ENCODE results near the gene SLC1A2.

SLC1A2 gene

DNA sequence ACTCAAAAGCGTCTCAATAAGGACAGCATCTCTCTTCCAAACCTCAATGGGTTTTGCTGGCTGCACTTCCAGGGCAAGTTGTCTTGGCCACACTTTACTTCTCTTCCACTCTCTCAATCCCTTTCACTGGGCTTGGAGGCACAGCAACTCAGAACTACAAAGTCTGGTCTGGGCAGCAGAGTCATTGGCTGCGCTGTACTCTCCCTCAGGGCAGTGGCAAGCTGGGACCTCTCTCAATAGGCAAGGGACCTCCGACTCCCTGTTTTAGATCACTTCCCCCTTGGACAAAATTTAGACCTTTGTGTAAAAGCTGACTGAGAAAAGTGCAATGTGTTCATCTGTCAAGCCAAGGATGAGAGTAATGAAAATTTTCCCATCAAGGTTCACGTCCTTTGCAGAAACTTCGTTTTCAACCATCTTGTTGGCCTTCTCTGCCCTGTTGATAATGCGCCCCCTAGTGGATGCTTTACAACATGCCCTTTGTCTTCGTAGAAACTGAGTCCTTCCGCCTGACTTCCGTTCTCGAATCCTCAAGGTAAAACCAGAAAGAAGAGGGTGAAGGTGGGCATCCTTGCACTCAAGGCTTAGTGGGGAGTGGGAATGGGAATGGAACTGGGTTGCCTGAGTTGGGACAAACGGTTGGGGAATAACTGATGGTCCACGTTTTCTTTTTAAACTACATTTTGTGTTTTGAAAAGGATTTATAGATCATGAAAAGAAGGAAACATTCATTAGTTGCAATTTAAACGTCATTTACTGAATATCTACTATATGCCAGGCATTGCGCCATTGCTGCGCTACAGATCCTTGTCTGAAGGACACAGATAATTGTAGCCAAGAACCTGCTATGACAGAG, 181.3 kb downstream of the SLC1A2 start:
- no peaks in the 10 kb centered on the region for H3K27me3 ChIP-seq (ENCODE audit: control insufficient read depth, insufficient read depth, low read length)

GRCh38 chr11:35237351-35237750, 182.0 kb downstream of the SLC1A2 start:
- Histone ChIP-seq H3K4me3 (ENCODE audit: low read depth, low read length) (no peak overlapping the region), H3K9ac (ENCODE audit: low read depth, low read length) (no peak overlapping the region), H3K9me3 (ENCODE audit: control insufficient read depth, insufficient read depth, low read length) (no peaks in the 10 kb centered on the region), H3K36me3 (ENCODE audit: control insufficient read depth, insufficient read depth, low read length) (no peaks in the 10 kb centered on the region), H3K4me1 (ENCODE audit: control insufficient read depth, insufficient read depth, low read length) (peaks cover 7% of the 10 kb centered on the region), H3K27me3 (ENCODE audit: control insufficient read depth, insufficient read depth, low read length) (no peaks in the 10 kb centered on the region)

More for the DNA sequence above, 181.3 kb downstream of the SLC1A2 start:
- Histone ChIP-seq H3K9me3 (ENCODE audit: control insufficient read depth, insufficient read depth, low read length) (no peaks in the 10 kb centered on the region), H3K36me3 (ENCODE audit: control insufficient read depth, insufficient read depth, low read length) (no peaks in the 10 kb centered on the region), H3K9ac (ENCODE audit: low read depth, low read length) (no peak overlapping the region), H3K4me3 (ENCODE audit: low read depth, low read length) (no peak overlapping the region), H3K4me1 (ENCODE audit: control insufficient read depth, insufficient read depth, low read length) (peaks cover 7% of the 10 kb centered on the region)

DNA sequence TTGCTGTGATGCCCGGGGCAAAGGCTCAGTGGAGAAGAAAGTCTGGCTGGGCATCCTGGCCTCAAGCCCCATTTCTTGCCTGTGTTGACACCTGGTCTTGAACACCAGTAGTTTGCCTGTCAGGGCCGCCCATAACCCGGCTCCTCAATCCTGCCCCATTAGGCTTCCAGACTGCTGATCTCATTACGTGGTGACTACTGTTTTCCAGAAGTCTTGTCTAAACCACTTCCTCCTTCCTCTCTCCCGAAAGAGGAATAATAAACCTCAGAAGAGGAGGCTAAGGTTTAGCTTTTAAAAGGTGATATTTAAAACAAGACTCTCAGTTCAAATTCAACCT, 182.7 kb downstream of the SLC1A2 start:
- H3K4me3 ChIP-seq (ENCODE audit: low read depth, low read length) = no peak overlapping the region
- H3K9ac ChIP-seq (ENCODE audit: low read depth, low read length) = no peak overlapping the region
- H3K4me1 ChIP-seq (ENCODE audit: control insufficient read depth, insufficient read depth, low read length) = peaks cover 7% of the 10 kb centered on the region
- no peaks in the 10 kb centered on the region for H3K9me3 ChIP-seq (ENCODE audit: control insufficient read depth, insufficient read depth, low read length)
- no peaks in the 10 kb centered on the region for H3K36me3 ChIP-seq (ENCODE audit: control insufficient read depth, insufficient read depth, low read length)
- H3K27me3 ChIP-seq (ENCODE audit: control insufficient read depth, insufficient read depth, low read length) = no peaks in the 10 kb centered on the region

- peaks cover 7% of the 10 kb centered on the region for H3K4me1 ChIP-seq (ENCODE audit: control insufficient read depth, insufficient read depth, low read length)
- no peak overlapping the region for H3K9ac ChIP-seq (ENCODE audit: low read depth, low read length)
- H3K36me3 ChIP-seq (ENCODE audit: control insufficient read depth, insufficient read depth, low read length) = no peaks in the 10 kb centered on the region
- H3K4me3 ChIP-seq (ENCODE audit: low read depth, low read length) = no peak overlapping the region
- H3K9me3 ChIP-seq (ENCODE audit: control insufficient read depth, insufficient read depth, low read length) = no peaks in the 10 kb centered on the region
- H3K27me3 ChIP-seq (ENCODE audit: control insufficient read depth, insufficient read depth, low read length) = no peaks in the 10 kb centered on the region
Observed at GRCh38 chr11:35235936-35236666, 183.3 kb downstream of the SLC1A2 start.

DNA sequence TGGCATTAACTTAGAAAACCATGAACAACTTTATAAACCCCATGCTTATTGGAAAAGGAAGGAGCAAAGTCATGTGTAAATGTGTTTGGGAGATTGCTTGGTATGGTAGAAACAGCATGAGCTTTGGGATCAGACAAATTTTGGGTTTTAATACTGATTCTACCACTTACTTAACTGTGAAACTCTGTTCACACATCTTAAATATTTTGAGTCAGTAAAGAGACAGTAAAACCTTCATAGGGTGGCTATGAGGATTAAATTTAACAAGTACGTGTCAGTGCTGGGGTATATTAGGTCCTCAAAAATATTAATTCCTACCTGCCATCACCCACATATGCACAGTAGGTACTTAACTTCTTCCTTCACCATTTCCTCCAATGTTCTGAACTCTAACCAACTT, 183.9 kb downstream of the SLC1A2 start:
- H3K9ac ChIP-seq (ENCODE audit: low read depth, low read length) = no peak overlapping the region
- H3K9me3 ChIP-seq (ENCODE audit: control insufficient read depth, insufficient read depth, low read length) = no peaks in the 10 kb centered on the region
- H3K27me3 ChIP-seq (ENCODE audit: control insufficient read depth, insufficient read depth, low read length) = no peaks in the 10 kb centered on the region
- H3K4me1 ChIP-seq (ENCODE audit: control insufficient read depth, insufficient read depth, low read length) = peaks cover 7% of the 10 kb centered on the region
- no peaks in the 10 kb centered on the region for H3K36me3 ChIP-seq (ENCODE audit: control insufficient read depth, insufficient read depth, low read length)
- H3K4me3 ChIP-seq (ENCODE audit: low read depth, low read length) = no peak overlapping the region

DNA sequence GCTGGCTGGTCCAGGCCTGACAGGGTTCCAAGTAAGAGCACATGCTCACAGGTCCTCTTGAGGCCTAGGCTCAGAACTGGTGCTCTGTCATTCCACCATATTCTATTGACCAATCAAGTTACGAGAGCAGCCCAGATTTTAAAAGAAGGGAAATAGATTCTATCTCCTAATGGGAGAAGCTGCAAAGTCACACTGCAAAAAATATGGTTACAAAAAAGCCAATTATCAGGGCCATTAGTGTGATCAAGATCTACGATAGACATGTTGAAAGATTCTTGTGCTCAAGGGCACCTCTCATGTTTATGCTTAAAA, 184.2 kb downstream of the SLC1A2 start:
- Histone ChIP-seq H3K9me3 (ENCODE audit: control insufficient read depth, insufficient read depth, low read length) (no peaks in the 10 kb centered on the region), H3K4me1 (ENCODE audit: control insufficient read depth, insufficient read depth, low read length) (peaks cover 7% of the 10 kb centered on the region), H3K36me3 (ENCODE audit: control insufficient read depth, insufficient read depth, low read length) (no peaks in the 10 kb centered on the region), H3K27me3 (ENCODE audit: control insufficient read depth, insufficient read depth, low read length) (no peaks in the 10 kb centered on the region), H3K4me3 (ENCODE audit: low read depth, low read length) (no peak overlapping the region), H3K9ac (ENCODE audit: low read depth, low read length) (no peak overlapping the region)

DNA sequence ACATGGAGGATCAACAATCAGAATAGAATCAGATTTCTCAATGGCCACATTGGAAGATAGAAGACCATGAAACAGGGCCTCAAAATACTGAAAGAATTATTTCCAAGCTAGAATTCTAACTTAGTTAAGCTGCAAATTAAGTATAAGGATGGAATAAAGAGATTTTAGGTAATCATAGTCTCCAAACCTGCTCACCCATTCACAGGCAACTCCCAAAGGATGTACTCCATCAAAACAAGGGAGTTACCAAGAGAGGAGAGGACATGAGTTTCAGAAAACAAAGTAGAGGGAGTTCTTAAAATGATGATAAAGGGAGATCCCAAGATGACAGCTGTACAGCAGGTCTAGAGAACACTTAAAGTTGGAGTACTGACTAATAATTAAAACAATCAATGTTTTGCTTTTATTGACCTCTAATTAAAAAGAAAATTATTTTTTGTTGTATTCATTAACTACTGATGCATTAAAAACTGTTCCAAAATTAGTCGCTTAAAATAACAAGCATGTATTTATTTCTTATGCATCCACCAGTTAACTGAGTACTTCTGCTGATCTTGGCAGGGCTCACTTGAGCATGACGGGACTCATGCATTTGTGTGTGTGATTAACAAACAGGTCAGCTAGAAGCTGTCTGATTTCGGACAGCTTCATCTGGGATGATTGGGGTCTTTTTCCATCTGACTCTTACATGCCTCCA, 184.8 kb downstream of the SLC1A2 start:
- Histone ChIP-seq H3K36me3 (ENCODE audit: control insufficient read depth, insufficient read depth, low read length) (no peaks in the 10 kb centered on the region), H3K4me3 (ENCODE audit: low read depth, low read length) (no peak overlapping the region), H3K9me3 (ENCODE audit: control insufficient read depth, insufficient read depth, low read length) (no peaks in the 10 kb centered on the region), H3K4me1 (ENCODE audit: control insufficient read depth, insufficient read depth, low read length) (peaks cover 7% of the 10 kb centered on the region), H3K9ac (ENCODE audit: low read depth, low read length) (no peak overlapping the region), H3K27me3 (ENCODE audit: control insufficient read depth, insufficient read depth, low read length) (no peaks in the 10 kb centered on the region)

DNA sequence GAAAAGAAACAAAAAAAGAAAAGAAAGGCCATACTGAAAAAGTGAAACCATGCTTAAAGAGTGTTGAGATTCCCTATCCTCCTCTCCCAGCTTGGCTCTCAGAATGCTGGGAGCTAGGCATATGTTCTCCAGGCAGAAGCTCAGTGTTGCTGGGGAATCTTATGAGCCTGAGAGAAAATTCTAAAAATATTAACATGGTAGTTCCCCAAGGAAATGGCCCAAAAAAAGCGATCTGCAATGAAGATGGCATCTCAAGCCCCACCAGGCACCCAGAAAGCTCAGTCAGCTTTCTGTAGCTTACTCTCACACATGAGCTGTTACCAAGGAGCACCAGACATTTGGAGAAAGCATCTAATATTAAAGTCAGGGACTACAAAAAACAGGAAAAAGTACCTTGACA, 185.8 kb downstream of the SLC1A2 start:
- H3K9ac ChIP-seq (ENCODE audit: low read depth, low read length) = no peak overlapping the region
- no peak overlapping the region for H3K4me3 ChIP-seq (ENCODE audit: low read depth, low read length)
- H3K36me3 ChIP-seq (ENCODE audit: control insufficient read depth, insufficient read depth, low read length) = no peaks in the 10 kb centered on the region
- peaks cover 7% of the 10 kb centered on the region for H3K4me1 ChIP-seq (ENCODE audit: control insufficient read depth, insufficient read depth, low read length)
- H3K9me3 ChIP-seq (ENCODE audit: control insufficient read depth, insufficient read depth, low read length) = no peaks in the 10 kb centered on the region
- no peaks in the 10 kb centered on the region for H3K27me3 ChIP-seq (ENCODE audit: control insufficient read depth, insufficient read depth, low read length)

DNA sequence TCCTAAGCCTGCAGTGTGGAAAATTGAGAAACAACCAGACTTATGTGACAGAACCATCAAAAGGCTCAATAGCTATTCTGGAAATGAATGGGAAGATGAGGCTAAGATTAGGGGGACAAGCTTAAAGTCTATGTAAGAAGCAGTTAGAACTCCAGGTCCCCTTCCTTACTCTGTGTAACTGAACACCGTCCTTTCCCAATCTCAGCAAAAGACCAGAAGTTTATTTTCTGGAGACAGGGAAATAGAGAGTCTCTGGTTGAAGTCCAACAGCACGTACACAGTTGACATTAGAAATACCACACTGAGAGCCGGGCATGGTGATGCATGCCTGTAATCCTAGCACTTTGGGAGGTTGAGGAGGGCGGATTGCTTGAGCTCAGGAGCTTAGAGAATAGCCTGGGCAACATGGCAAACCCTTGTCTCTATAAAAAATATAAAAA, 186.4 kb downstream of the SLC1A2 start:
- no peak overlapping the region for H3K9ac ChIP-seq (ENCODE audit: low read depth, low read length)
- H3K4me1 ChIP-seq (ENCODE audit: control insufficient read depth, insufficient read depth, low read length) = peaks cover 6% of the 10 kb centered on the region
- H3K27me3 ChIP-seq (ENCODE audit: control insufficient read depth, insufficient read depth, low read length) = no peaks in the 10 kb centered on the region
- no peaks in the 10 kb centered on the region for H3K9me3 ChIP-seq (ENCODE audit: control insufficient read depth, insufficient read depth, low read length)
- no peak overlapping the region for H3K4me3 ChIP-seq (ENCODE audit: low read depth, low read length)
- no peaks in the 10 kb centered on the region for H3K36me3 ChIP-seq (ENCODE audit: control insufficient read depth, insufficient read depth, low read length)

DNA sequence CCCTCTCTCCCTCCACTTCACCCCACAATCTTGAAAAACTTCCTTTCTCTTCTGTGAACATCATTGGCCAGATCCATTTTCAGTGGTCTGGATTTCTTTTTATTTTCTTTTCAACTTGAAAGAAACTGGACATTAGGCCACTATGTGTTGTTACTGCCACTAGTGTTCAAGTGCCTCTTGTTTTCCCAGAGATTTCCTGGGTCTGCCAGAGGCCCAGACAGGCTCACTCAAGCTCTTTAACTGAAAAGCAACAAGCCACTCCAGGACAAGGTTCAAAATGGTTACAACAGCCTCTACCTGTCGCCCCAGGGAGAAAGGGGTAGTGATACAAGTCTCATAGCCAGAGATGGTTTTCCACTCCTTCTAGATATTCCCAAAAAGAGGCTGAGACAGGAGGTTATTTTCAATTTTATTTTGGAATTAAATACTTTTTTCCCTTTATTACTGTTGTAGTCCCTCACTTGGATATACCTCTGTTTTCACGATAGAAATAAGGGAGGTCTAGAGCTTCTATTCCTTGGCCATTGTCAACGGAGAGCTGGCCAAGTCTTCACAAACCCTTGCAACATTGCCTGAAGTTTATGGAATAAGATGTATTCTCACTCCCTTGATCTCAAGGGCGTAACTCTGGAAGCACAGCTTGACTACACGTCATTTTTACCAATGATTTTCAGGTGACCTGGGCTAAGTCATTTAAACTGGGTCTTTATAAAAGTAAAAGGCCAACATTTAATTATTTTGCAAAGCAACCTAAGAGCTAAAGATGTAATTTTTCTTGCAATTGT, 188.1 kb downstream of the SLC1A2 start:
- Histone ChIP-seq H3K9ac (ENCODE audit: low read depth, low read length) (no peak overlapping the region), H3K4me1 (ENCODE audit: control insufficient read depth, insufficient read depth, low read length) (no peaks in the 10 kb centered on the region), H3K4me3 (ENCODE audit: low read depth, low read length) (no peak overlapping the region), H3K36me3 (ENCODE audit: control insufficient read depth, insufficient read depth, low read length) (no peaks in the 10 kb centered on the region), H3K27me3 (ENCODE audit: control insufficient read depth, insufficient read depth, low read length) (no peaks in the 10 kb centered on the region), H3K9me3 (ENCODE audit: control insufficient read depth, insufficient read depth, low read length) (no peaks in the 10 kb centered on the region)

DNA sequence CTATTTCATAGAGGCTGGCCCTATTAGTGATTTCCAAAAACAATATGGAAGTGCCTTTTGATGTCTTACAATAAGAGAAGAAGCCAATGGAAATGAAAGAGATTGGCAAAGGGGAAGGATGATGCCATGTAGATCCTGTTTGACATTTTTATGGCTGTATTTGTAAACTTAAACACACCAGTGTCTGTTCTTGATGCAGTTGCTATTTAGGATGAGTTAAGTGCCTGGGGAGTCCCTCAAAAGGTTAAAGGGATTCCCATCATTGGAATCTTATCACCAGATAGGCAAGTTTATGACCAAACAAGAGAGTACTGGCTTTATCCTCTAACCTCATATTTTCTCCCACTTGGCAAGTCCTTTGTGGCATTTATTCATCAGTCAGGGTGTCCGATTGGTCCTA, 189.0 kb downstream of the SLC1A2 start:
- H3K4me1 ChIP-seq (ENCODE audit: control insufficient read depth, insufficient read depth, low read length) = no peaks in the 10 kb centered on the region
- no peaks in the 10 kb centered on the region for H3K9me3 ChIP-seq (ENCODE audit: control insufficient read depth, insufficient read depth, low read length)
- no peak overlapping the region for H3K4me3 ChIP-seq (ENCODE audit: low read depth, low read length)
- no peaks in the 10 kb centered on the region for H3K36me3 ChIP-seq (ENCODE audit: control insufficient read depth, insufficient read depth, low read length)
- no peaks in the 10 kb centered on the region for H3K27me3 ChIP-seq (ENCODE audit: control insufficient read depth, insufficient read depth, low read length)
- H3K9ac ChIP-seq (ENCODE audit: low read depth, low read length) = no peak overlapping the region

All from iPS-15b (cell line).